ENCODE measurements around the gene NCEH1.

Gene NCEH1

GRCh38 chr3:172607305-172608121, 103.4 kb downstream of the NCEH1 start:
- no peaks in the 10 kb centered on the region for H3K36me3 ChIP-seq (ENCODE audit: insufficient read depth, low read length)
- no peaks in the 10 kb centered on the region for H3K27me3 ChIP-seq (ENCODE audit: insufficient read depth, low read length, poor library complexity, severe bottlenecking)
- no peaks in the 10 kb centered on the region for H3K9me2 ChIP-seq (replicated peaks; ENCODE audit: low read depth, low read length)
- 0 out of 2 replicates have a peak overlapping the region, but pooled peaks have one; percentile 10 for H2AFZ ChIP-seq (ENCODE audit: low read length)
- no peaks in the 10 kb centered on the region for H3K79me2 ChIP-seq (ENCODE audit: insufficient read depth, low read length)
- no peak overlapping the region for H3K9ac ChIP-seq (ENCODE audit: low read depth, low read length, poor library complexity, severe bottlenecking)
- H3K9me3 ChIP-seq (ENCODE audit: insufficient read depth, low read depth, low read length) = no peaks in the 10 kb centered on the region
- no peaks in the 10 kb centered on the region for H4K20me1 ChIP-seq (ENCODE audit: insufficient read depth, low read length, poor library complexity, severe bottlenecking)
- TF ChIP-seq CTCF (conservative IDR thresholded peaks at IDR 0.05; ENCODE audit: low read length) (no peak), EZH2phosphoT487 (IDR thresholded peaks at IDR 0.05; ENCODE audit: borderline replicate concordance) (no peak)
- H3K4me3 ChIP-seq (ENCODE audit: low read length, poor library complexity, severe bottlenecking) = no peak overlapping the region
- no peaks in the 10 kb centered on the region for H3K4me1 ChIP-seq (ENCODE audit: insufficient read depth, low read length, poor library complexity, severe bottlenecking)
- H3F3A ChIP-seq (ENCODE audit: low read depth) = no peaks in the 10 kb centered on the region
- H3K4me2 ChIP-seq (ENCODE audit: low read depth, low read length, poor library complexity, severe bottlenecking) = no peak overlapping the region

GRCh38 chr3:172606021-172606420, 104.8 kb downstream of the NCEH1 start:
- H3K9me2 ChIP-seq (replicated peaks; ENCODE audit: low read depth, low read length) = no peaks in the 10 kb centered on the region

GRCh38 chr3:172604895-172605646, 105.8 kb downstream of the NCEH1 start:
- Histone ChIP-seq H3K9ac (ENCODE audit: low read depth, low read length, poor library complexity, severe bottlenecking) (no peak overlapping the region), H4K20me1 (ENCODE audit: insufficient read depth, low read length, poor library complexity, severe bottlenecking) (no peaks in the 10 kb centered on the region), H3K9me3 (ENCODE audit: insufficient read depth, low read depth, low read length) (no peaks in the 10 kb centered on the region), H3K9me2 (replicated peaks; ENCODE audit: low read depth, low read length) (no peaks in the 10 kb centered on the region), H3K4me3 (ENCODE audit: low read length, poor library complexity, severe bottlenecking) (no peak overlapping the region), H3K79me2 (ENCODE audit: insufficient read depth, low read length) (no peaks in the 10 kb centered on the region), H3F3A (ENCODE audit: low read depth) (no peaks in the 10 kb centered on the region), H3K4me1 (ENCODE audit: insufficient read depth, low read length, poor library complexity, severe bottlenecking) (no peaks in the 10 kb centered on the region), H3K36me3 (ENCODE audit: insufficient read depth, low read length) (no peaks in the 10 kb centered on the region), H3K4me2 (ENCODE audit: low read depth, low read length, poor library complexity, severe bottlenecking) (no peak overlapping the region), H3K27me3 (ENCODE audit: insufficient read depth, low read length, poor library complexity, severe bottlenecking) (no peaks in the 10 kb centered on the region), H2AFZ (ENCODE audit: low read length) (no peak overlapping the region)
- TF ChIP-seq EZH2phosphoT487 (IDR thresholded peaks at IDR 0.05; ENCODE audit: borderline replicate concordance) = no peak
- no peak for TF ChIP-seq CTCF (conservative IDR thresholded peaks at IDR 0.05; ENCODE audit: low read length)

More at GRCh38 chr3:172606021-172606420, 104.8 kb downstream of the NCEH1 start:
- H3K79me2 ChIP-seq (ENCODE audit: insufficient read depth, low read length) = no peaks in the 10 kb centered on the region
- H2AFZ ChIP-seq (ENCODE audit: low read length) = no peak overlapping the region
- H4K20me1 ChIP-seq (ENCODE audit: insufficient read depth, low read length, poor library complexity, severe bottlenecking) = no peaks in the 10 kb centered on the region
- no peak overlapping the region for H3K4me2 ChIP-seq (ENCODE audit: low read depth, low read length, poor library complexity, severe bottlenecking)
- H3K27me3 ChIP-seq (ENCODE audit: insufficient read depth, low read length, poor library complexity, severe bottlenecking) = no peaks in the 10 kb centered on the region
- no peaks in the 10 kb centered on the region for H3K36me3 ChIP-seq (ENCODE audit: insufficient read depth, low read length)
- no peaks in the 10 kb centered on the region for H3F3A ChIP-seq (ENCODE audit: low read depth)
- no peak overlapping the region for H3K4me3 ChIP-seq (ENCODE audit: low read length, poor library complexity, severe bottlenecking)
- TF ChIP-seq EZH2phosphoT487 (IDR thresholded peaks at IDR 0.05; ENCODE audit: borderline replicate concordance) = no peak
- TF ChIP-seq CTCF (conservative IDR thresholded peaks at IDR 0.05; ENCODE audit: low read length) = no peak
- H3K9ac ChIP-seq (ENCODE audit: low read depth, low read length, poor library complexity, severe bottlenecking) = no peak overlapping the region
- no peaks in the 10 kb centered on the region for H3K4me1 ChIP-seq (ENCODE audit: insufficient read depth, low read length, poor library complexity, severe bottlenecking)
- no peaks in the 10 kb centered on the region for H3K9me3 ChIP-seq (ENCODE audit: insufficient read depth, low read depth, low read length)
